ES-I3 (cell line): ENCODE results near the gene CAPSL.
"Not testable (repeated sequence)": the region's sequence is repeated elsewhere in the genome, so short reads cannot be mapped to it uniquely, and the experiment has no call there.

Experiments
- H3K36me3 ChIP-seq: 2 replicates; pipeline ENCODE4 v1.6.1; 2013; ENCODE audit warnings: mild to moderate bottlenecking, low read length, control low read depth, moderate library complexity; ENCODE audit not compliant: insufficient read depth
- H3K4me1 ChIP-seq: 2 replicates; pipeline ENCODE4 v1.6.1; 2013; ENCODE audit warnings: mild to moderate bottlenecking, control low read depth, low read length; ENCODE audit not compliant: insufficient read depth
- H3K9ac ChIP-seq: 2 replicates; pipeline ENCODE4 v1.6.1; 2013; ENCODE audit warnings: low read depth, mild to moderate bottlenecking, low read length, moderate library complexity
- H3K9me3 ChIP-seq: 2 replicates; pipeline ENCODE4 v1.6.1; 2013; ENCODE audit warnings: mild to moderate bottlenecking, low read length, moderate library complexity; ENCODE audit not compliant: control insufficient read depth, insufficient read depth

Gene CAPSL

GRCh38 chr5:35898952-35899660, 39.3 kb downstream of the CAPSL start:
- Histone ChIP-seq H3K9me3 (no peaks in the 10 kb centered on the region), H3K36me3 (no peaks in the 10 kb centered on the region), H3K4me1 (no peaks in the 10 kb centered on the region), H3K9ac (no peak overlapping the region)

- Histone ChIP-seq H3K4me1 (no peaks in the 10 kb centered on the region), H3K9me3 (no peaks in the 10 kb centered on the region), H3K36me3 (no peaks in the 10 kb centered on the region), H3K9ac (no peak overlapping the region)
Observed at GRCh38 chr5:35894131-35894530, 44.3 kb downstream of the CAPSL start.

GRCh38 chr5:35892799-35893198, 45.6 kb downstream of the CAPSL start:
- not testable (repeated sequence) for H3K9me3 ChIP-seq, H3K36me3 ChIP-seq, H3K9ac ChIP-seq, H3K4me1 ChIP-seq

DNA sequence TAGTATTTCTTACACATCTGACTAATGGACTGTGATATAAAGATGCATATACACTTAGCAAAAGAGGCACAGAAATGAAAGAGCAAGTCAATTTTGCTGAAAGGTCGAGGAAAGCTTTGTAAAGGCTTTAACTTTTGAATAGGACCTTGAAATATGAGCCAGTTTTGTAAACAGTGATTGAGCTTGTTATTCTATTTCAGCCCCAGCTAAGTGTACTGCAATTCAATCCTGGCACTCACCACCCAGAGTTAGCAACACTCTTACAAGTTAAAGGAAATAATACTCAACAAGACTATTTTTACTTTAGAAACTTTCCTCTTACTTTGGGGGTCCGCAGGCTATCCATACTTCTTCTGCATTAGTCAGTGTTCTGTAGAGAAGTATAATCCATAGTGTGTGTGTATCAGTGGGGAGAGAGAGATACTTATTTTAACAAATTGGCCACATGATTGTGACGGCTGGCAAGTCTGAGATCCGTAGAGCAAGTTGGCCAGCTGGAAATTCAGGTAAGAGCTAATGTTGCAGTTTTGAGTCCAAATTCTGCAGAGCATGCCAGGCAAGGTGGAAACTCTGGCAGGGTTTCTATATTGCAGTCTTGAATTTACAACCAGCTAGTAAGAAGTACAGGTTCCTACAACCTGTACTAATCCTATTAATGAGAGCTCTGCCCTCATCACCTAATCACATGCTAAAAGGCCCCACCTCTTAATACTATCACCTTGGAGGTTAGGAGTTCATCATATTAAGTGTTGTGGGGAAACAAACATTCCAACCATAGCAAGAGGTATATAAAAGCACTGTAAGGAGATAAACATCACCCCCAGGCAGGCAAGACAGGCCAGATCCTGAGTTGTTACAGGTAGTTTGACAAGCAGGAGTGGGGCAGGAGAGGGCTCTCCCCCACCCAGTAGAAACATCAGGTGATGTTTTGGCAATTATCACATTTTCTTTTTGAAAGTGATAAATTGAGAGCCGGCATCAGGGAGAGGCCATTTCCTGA, 48.1 kb downstream of the CAPSL start:
- H3K9me3 ChIP-seq = no peaks in the 10 kb centered on the region
- H3K4me1 ChIP-seq = no peaks in the 10 kb centered on the region
- H3K36me3 ChIP-seq = no peaks in the 10 kb centered on the region
- H3K9ac ChIP-seq = no peak overlapping the region

GRCh38 chr5:35887321-35888100, 50.9 kb downstream of the CAPSL start:
- Histone ChIP-seq H3K36me3 (no peaks in the 10 kb centered on the region), H3K9me3 (no peaks in the 10 kb centered on the region), H3K4me1 (peaks cover 9% of the 10 kb centered on the region; the same call in 1 of the 2 replicates), H3K9ac (no peak overlapping the region)

DNA sequence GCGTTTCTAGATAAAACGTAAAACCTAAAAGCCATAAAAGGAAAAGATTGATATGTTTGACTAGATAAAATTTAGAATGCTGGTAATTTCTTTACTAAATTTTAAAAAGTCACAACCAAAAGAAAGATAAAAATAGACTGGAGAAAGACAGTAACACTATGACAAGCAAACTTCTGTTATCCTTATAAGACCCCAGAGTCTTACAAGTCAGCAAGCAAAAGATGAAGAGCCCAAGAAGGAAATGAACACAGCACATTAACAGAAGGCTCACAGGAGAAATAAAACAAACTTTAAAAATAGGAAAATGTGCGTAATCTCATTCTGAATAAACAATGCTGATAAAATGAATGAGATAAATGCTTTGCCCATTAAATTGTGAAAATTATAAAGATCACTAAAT, 52.0 kb downstream of the CAPSL start:
- H3K36me3 ChIP-seq = no peaks in the 10 kb centered on the region
- peaks cover 9% of the 10 kb centered on the region; the same call in 1 of the 2 replicates for H3K4me1 ChIP-seq
- H3K9ac ChIP-seq = no peak overlapping the region
- no peaks in the 10 kb centered on the region for H3K9me3 ChIP-seq

- no peaks in the 10 kb centered on the region for H3K36me3 ChIP-seq
- no peak overlapping the region for H3K9ac ChIP-seq
- H3K9me3 ChIP-seq = no peaks in the 10 kb centered on the region
- H3K4me1 ChIP-seq = peaks cover 9% of the 10 kb centered on the region; the same call in 1 of the 2 replicates
Observed at GRCh38 chr5:35884773-35885172, 53.6 kb downstream of the CAPSL start.

DNA sequence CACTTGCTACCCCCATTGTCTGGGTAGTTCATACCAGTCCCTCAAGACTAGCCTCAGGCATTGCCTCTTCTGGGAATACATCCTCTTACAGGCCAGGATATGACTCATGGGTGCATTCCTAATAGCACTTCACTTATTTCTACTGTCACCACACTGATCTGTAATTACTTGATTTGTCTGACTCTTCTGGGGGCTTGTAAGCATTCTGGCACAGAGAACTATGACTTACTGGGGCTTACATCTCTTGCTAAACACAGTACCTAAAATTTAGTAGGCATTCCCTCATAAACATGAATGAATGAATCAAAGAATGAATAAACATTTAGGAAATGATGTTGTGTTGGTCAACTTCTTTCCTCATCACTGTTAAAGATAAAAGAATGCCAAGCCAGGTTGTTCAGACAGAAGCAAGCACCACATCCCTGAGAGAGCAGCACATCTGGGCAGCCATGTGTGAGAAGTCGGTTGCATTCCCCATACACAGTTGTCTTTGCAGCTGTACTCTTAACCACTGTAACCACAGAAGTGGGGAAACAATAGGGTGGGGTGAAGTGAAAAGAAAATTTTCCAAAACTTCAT, 54.1 kb downstream of the CAPSL start:
- Histone ChIP-seq H3K9me3 (no peaks in the 10 kb centered on the region), H3K4me1 (peaks cover 9% of the 10 kb centered on the region; the same call in 1 of the 2 replicates)

GRCh38 chr5:35881758-35882157, 56.7 kb downstream of the CAPSL start:
- Histone ChIP-seq H3K36me3 (no peaks in the 10 kb centered on the region), H3K4me1 (peaks cover 9% of the 10 kb centered on the region; the same call in 1 of the 2 replicates), H3K9me3 (no peaks in the 10 kb centered on the region), H3K9ac (no peak overlapping the region)

More for the DNA sequence above, 54.1 kb downstream of the CAPSL start:
- Histone ChIP-seq H3K9ac (no peak overlapping the region), H3K36me3 (no peaks in the 10 kb centered on the region)

DNA sequence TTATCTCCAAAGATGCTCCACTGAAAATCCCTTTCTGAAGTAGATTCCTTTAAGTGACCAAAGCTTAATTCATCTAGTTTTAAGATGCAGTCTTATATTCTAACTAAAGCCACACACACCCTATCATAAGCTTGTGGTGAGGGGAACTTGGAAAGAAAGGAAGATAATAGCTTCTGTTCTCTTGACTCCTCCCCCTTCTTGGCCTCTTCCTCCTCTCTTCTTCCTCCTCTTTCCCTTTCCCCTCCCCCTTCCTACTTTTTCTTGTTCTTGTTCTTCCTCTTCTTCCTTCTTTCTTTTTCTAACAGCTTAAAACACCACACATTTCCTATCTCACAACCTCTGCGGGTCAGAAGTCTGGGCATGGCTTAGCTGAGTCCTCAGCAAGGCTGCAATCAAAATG, 58.3 kb downstream of the CAPSL start:
- no peaks in the 10 kb centered on the region for H3K9me3 ChIP-seq
- H3K36me3 ChIP-seq = no peaks in the 10 kb centered on the region
- H3K4me1 ChIP-seq = peaks cover 9% of the 10 kb centered on the region; the same call in 1 of the 2 replicates
- no peak overlapping the region for H3K9ac ChIP-seq

DNA sequence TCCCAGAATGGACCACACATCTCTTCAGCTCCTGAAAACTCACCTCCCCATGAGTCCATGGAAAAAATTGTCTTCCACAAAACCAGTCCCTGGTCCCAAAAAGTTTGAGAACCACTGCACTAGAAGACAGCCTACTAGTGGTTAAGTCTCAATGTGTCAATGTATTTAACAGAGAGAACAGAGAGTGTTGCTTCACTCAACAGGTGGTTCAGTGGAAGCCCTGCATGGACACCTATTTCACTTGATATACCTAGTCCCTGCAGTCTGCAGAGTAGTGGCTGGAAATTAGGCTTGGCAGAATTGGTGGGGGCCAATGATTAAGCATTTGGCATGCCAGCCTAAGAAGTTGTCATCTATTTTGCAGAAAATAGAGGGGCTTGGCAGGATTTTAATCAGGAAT, 58.8 kb downstream of the CAPSL start:
- H3K9me3 ChIP-seq = no peaks in the 10 kb centered on the region
- no peaks in the 10 kb centered on the region for H3K36me3 ChIP-seq
- H3K9ac ChIP-seq = no peak overlapping the region
- peaks cover 9% of the 10 kb centered on the region; the same call in 1 of the 2 replicates for H3K4me1 ChIP-seq

DNA sequence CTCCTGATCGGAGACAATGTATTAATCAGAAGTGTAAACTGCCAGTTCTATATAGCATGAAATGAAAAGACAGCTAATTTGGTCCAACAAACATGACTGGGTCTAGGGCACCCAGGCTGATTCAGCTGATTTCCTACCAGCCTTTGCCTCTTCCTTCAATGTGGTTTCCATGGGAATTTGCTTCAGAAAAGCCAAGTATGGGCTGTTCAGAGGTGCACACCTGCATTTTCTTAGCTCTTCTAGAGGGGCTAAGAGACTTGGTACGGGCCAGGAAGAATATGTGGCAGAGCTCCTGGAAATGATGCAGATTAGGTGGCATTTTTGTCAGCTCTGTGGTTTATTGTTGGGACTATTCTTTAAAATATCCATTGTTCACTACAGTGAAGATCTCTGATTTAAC, 59.3 kb downstream of the CAPSL start:
- no peak overlapping the region for H3K9ac ChIP-seq
- H3K36me3 ChIP-seq = no peaks in the 10 kb centered on the region
- no peaks in the 10 kb centered on the region for H3K9me3 ChIP-seq
- peaks cover 4% of the 10 kb centered on the region; the same call in 1 of the 2 replicates for H3K4me1 ChIP-seq

- H3K36me3 ChIP-seq = no peaks in the 10 kb centered on the region
- no peak overlapping the region for H3K9ac ChIP-seq
- H3K4me1 ChIP-seq = no peaks in the 10 kb centered on the region
- H3K9me3 ChIP-seq = no peaks in the 10 kb centered on the region
Observed at GRCh38 chr5:35878079-35878478, 60.3 kb downstream of the CAPSL start.

- Histone ChIP-seq H3K4me1 (no peaks in the 10 kb centered on the region), H3K9me3 (no peaks in the 10 kb centered on the region), H3K36me3 (no peaks in the 10 kb centered on the region), H3K9ac (no peak overlapping the region)
Observed at GRCh38 chr5:35877655-35878054, 60.8 kb downstream of the CAPSL start.
